Activated CD8-positive, alpha-beta memory T cell treated with anti-CD3 and anti-CD28 coated beads, Interleukin-2, amount 50 U/mL, for 4 hours (primary cell): ENCODE data around the gene LHX2.

Experiments
- DNase-seq: peaks from one replicate; pipeline ENCODE4 v3.0.0-alpha.2; 2020

The LHX2 gene

GRCh38 chr9:124014211-124014955 is 2.8 kb downstream of the LHX2 start:
- no peak for DNase-seq

GRCh38 chr9:124014956-124015660 is 3.5 kb downstream of the LHX2 start:
- no peak for DNase-seq

DNA sequence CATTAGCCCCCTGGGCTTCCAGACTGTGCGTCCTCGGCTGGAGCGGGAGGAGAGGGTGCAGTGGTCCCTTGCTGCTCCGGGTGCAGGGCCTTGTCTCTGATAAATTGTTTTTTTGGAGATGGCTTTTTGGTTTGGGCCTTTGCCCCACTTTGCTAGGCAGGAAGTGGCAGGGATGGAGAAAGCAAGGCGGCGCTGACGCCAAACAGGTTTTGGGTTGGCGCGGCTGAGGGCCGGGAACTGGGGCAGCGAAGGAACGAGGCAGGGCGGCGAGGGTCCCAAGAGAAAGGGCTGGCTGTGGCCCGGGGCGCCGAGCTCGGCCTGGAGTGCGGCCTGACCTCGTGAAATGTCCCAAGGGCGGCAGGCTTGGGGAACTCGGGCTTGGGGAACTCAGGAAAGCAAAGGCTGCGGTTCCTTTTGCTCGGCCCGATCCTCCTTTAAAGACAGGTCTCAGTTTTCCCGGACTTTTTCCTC is 4.1 kb downstream of the LHX2 start:
- DNase-seq = no peak

GRCh38 chr9:124016175-124017050 is 4.8 kb downstream of the LHX2 start:
- DNase-seq = no peak

- no peak for DNase-seq
Measured at GRCh38 chr9:124017051-124017928, 5.7 kb downstream of the LHX2 start.

- DNase-seq = no peak
Measured at GRCh38 chr9:124017929-124018729, 6.6 kb downstream of the LHX2 start.

DNA sequence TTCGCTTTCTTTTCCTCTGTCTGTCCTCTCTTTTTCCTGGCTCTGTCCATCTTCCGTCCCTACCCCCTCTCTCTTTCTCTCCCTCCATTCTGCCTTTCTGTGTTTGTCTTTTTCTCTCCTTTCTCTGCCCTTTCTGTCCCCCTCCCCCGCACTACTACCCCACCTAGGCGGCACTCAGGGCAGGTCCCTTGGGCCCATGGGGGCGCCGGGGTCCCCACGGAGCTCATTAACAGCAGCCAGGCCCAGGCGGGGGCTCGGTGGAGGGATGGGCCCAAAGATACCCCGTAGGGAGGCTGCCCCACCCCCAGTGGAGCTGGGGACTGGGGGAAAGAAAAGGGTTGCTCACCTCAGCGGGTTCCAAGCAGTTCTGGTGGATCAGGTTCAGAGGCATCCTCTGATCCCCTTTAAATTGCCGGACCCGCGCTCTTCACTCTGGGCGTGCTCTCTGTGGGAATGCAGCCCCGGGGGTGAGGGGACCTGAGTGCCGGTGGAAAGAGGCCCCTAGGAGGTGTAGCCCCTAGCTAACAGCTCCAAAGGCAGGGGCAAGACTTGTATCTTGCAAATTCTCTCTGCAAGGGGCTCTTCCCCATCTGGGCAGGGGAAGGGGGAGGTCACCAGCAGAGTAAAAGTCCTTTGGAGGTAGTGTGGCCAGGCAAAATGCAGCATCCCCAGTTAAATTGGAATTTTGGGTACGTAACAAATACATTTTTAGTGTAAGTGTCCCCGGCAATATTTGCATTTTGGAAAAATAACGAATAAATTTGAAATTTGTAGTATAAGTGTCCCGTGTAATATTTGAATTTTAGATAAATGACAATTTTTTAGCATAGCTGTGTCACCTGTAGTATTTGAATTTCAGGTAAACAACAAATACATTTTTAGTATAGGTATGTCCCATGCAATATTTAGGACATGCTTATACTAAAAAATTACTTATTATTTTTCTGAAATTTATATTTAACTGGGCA is 7.4 kb downstream of the LHX2 start:
- no peak for DNase-seq

DNA sequence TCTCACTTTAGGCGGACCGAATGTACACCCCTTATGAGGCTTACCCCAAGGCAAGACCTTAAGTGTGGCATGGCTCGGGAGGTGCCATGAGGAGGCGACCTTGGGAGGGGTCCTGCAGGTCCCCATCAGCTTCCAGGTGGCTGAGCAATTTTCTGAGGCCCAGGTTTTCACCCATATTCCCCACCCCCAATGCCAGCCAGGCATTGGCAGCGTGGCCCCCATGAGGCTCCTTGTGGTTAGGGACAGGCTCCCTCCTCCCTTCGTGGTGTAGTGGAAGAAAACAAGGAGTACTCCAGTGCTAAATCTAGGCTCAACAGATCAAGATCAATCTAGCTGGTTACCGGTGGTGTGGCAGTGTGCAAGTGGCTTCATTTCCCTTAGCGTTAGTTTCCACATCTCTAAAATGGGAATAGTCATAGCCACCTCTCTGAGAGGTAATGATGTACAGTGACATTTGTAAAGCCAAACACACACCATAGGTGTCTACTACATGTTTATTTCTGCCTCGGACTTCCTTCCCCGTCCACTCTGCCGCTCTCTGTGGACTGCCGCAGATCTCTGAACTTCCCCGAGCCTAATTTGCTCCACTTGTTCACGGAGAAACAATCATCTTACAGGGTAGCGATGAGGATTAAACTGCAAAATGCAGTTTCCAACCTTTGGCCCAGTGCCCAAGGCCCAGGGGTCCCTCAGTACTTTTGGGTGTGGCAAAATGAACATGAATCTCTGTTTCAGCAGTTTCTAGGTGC is 8.4 kb downstream of the LHX2 start:
- DNase-seq = no peak

DNA sequence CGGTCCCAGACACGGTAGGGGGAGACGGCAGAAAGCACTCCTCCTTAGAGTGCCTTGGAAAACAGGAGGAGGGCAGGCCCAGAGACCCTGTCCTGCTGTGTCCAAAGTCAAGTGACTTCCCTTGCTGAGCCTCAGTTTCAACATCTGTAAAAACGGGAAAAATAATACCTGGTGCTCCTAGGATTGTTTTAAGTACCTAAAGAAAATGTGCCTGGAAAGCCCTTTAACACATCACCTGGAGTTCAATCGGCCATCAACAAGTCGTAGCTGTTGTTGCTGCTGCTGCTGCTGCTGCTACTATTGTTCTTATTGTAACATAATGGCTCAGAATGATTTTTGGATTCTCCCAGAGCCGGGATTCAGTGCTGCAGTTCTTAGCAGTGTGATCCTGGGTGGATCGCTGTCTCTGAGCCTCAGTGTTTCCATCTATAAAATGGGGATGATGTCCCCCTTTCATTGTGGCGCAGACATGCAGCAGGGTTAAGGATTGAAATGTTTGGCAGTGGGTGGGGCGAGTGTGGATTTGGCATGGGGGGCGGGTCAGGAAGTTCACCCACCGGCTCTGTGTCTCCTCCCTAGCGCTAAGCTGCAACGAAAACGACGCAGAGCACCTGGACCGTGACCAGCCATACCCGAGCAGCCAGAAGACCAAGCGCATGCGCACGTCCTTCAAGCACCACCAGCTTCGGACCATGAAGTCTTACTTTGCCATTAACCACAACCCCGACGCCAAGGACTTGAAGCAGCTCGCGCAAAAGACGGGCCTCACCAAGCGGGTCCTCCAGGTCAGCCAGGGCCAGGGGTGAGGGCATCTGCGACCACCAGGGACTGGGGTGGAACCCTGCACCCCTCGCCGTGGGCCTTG is 9.2 kb downstream of the LHX2 start:
- DNase-seq = no peak

- no peak for DNase-seq
Measured at GRCh38 chr9:124021385-124021769, 9.8 kb downstream of the LHX2 start.

GRCh38 chr9:124022201-124023121 is 10.9 kb downstream of the LHX2 start:
- no peak for DNase-seq

- DNase-seq = no peak
Measured at GRCh38 chr9:124024107-124024506, 12.5 kb downstream of the LHX2 start.

- DNase-seq = no peak
Measured at GRCh38 chr9:124029617-124030016, 18.0 kb downstream of the LHX2 start.

GRCh38 chr9:124030969-124031451 is 19.4 kb downstream of the LHX2 start:
- DNase-seq = no peak

GRCh38 chr9:124032247-124032646 is 20.7 kb downstream of the LHX2 start:
- DNase-seq = no peak

DNA sequence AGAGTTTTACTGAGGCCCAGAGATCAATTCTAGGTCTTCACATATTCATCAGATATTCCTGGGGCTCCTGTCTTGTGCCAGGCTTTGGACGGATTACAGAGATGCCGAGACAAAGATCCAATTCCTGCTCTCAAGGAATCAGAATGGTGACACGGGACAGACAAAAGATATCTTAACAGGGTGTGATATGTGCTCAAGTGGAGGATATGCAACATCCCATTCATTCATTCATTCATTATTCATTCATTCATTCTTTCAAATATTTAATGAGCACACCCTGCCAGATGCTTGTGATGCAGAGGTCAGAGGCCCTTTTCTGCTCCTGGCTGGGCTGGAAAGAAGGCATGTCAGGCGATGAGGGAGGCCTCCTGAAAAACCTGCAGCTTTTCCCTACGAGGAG is 21.8 kb downstream of the LHX2 start:
- no peak for DNase-seq

DNA sequence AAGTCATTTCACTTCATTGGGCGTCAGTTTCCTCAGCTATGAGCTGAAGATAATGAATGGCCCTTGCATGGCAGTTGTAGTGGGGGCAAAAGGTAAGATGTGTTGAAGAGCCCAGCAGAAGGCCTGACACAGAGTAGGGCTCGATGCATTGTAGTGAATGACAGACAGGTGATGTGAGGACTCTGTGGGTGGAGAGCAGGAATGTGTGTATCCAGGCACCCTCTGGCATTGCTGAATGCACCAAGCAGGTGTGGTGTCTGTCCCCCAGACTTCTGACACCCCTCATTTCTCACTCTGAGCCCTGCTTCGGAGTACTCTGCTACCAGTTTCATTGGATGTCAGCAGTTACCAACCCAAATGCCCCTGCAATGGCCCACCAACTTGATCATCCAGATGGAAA is 22.4 kb downstream of the LHX2 start:
- no peak for DNase-seq
